HL-60/S4 (cell line): Measurements from ENCODE around the gene HDAC7.

Source experiments
- in situ Hi-C: fragments of 300-500 bp; cut with MboI; formaldehyde crosslinking; loops from 2 replicates; pipeline ENCODE4 v1.14.3; 2022; ENCODE audit warnings: low sequenced_read_pairs

The HDAC7 gene

DNA sequence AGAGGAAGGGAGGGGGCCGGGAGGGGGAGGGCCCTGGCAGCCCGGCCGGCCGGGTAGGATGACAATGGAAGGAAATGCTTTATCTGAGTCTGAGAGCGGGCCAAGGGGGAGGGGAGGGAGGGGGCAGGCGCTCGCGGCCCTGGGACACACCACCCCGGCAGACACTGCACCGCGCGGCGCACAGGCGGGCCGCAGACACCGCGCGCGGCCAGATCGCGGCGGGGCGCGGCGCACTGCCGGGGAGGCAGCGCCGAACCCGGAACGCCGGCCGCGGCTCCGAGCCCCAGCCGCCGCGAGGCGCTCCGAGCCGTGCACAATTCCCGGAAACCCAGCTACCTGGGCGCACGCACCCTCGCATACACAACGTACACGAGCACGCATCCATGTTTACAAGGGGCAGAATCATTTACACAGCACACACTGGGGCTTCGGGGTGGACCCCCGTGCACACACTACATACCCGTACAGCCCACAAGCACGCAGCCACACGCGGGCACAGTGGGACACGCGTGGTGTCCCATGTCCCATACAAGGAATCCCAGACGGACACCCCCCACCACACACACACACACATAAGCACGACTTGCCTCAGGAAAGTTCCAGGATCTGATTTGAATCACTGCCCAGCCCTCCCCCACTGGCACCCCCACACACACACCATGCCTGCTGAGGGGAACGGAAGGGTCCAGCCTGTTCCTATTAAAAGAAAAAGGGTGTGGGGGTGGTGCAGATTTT is at the start of gene HDAC7:
HDAC7 (minus strand) TSS at position 8 of the 735 bp plus-strand sequence. CDS start 118 bp downstream, outside the sequence.
- in situ Hi-C loops, result no loop called here

DNA sequence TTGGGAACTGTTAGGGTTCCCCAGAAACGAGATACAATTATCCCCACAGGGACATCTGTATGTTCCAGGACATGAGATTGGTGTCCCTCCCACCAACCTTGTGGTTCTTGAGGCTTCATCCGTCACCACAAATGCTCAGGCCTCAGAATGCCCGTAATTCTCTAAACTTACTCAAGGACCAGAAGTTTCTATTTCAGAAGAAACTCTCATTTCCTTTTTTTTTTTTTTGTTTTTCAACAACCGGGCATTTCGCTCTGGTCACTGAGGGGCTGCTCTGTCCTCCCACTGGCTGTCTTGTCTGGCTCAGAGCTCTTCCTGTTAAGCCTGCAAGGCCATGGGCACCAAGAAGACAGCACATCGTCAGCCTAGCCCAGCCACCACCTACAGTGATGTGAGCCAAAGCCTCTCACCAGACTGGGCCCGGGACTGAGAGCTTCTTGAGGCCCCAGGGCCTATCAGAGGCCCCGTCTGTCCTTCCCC is 48.9 kb upstream of the HDAC7 start:
- in situ Hi-C loops, result no loop called here

DNA sequence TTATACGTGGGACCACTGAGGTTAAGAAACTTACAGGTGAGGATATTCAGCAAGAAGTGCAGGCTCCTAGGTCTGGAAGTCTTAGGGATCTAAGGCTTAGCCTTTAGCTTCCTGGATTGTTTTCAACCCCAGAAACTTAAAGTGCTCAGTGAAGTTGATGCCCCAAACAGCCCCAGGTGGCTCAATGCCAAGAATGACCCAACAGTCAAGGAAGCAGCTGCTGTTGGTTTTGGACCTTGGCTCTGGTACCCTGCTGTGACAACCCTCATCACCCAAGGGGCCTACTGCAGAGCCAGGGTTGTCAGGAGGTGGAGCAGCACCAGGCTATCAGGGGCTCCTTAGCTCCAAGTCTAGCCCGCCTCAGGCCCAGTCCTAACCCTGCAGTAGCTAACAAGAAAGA is 48.3 kb upstream of the HDAC7 start:
- in situ Hi-C loops, result no loop called here

DNA sequence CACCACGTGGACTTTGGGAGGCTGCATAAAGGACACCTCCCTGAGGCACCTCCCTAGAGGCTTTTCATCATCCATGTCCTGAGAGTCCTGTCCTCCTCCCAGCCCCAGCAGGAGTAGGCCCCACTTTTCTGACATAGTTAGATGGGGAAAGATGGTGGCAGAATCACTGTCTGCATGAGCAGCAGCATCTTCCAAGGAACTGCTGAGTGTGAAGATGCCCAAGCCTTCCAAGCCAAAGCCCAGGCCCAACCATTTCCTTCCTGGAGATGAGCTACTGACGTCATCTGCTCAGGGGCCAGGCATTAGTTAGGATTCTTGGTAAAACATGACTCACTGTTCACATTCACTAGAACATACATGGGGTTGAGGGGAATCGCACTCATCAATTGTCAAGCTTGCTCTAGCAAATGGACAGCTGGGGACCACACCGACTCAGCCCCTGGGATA is 47.8 kb upstream of the HDAC7 start:
- in situ Hi-C loops, result no loop called here

DNA sequence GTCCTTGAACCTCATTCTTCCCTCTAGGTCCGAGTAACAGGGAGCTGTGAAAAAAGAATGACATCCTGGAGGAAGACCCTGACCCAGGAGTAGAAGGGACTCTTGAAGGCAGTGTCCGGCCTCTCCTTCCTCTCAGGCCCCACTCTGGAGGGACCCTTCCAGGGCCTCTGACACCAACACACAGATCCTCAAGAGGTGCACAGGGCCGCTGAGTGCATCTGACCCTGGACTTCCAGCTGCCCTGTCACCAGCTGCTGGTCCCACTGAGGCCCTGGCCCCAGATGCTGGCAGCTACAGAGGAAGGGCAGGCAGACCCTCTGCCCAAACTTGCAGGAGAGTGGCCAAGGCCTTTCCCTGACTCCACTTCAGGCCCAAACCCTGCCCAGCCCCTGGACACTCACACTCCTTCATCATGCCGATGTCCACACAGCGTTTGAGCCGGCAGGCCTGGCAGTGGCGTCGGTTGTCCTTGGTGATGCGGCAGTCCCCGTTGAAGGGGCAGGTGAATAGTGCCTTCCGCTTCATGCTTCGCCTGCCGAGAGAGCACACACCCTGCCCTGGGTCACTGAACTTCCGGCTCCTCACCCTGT is 45.0 kb upstream of the HDAC7 start:
- in situ Hi-C loops, result no loop called here

DNA sequence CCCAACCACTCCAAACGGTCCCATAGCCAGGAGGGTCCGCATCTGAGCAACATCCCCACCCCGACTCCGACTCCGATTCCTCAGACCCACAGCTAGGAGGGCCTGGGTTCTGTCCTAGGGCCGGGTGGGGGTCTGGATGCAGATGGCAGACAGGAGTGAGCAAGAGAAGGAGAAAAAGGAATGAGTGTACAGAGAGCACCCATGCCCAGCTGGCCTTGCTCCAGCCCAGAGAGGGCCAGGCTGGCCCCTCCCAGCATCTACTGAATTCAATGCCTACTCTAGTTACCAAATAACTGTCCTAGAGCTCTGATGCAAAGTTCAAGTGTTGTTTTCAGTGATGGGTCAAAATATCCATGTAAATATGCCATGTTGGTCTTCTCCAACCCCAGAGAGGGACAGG is 44.3 kb upstream of the HDAC7 start:
- in situ Hi-C loops, result no loop called here

DNA sequence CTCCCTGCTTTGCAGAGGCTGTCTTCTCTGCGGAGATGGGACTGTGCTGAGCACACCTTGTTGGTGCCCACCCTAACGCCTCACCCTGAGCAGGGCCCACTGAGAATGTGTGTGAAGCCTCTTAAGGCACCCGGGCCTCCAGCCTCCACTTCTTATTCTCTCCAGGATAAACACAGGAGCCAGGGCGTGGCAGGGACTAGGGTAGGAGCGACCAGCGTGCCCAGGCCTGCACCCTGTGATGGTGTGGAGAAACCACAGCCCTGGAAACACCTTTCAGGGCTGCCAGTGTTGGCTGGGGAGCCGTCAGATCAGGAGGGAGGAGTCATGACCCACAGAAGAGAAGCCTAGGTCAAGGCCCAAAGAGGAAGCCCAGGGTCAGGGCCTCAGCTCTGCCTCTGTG is 43.8 kb upstream of the HDAC7 start:
- in situ Hi-C loops, result no loop called here

DNA sequence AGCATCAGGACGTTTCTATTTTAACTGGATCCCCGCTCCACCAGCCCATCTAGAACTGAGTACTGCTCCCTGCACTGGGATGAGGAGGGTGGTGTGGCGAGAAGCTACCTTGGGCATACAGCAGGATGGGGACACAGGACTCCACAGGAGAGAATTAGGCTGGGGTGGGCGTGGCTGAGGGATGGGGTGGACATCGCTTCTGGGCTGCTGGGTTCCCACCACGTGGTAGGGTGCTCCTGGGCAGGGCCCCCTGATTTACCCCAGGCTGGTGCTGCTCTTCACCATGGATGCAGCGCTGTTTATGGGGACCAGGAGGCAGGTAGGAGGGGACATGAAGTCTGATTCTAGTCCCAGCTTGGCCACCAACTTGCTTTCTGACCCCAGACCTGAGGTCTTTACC is 43.2 kb upstream of the HDAC7 start:
- in situ Hi-C loops, result no loop called here

DNA sequence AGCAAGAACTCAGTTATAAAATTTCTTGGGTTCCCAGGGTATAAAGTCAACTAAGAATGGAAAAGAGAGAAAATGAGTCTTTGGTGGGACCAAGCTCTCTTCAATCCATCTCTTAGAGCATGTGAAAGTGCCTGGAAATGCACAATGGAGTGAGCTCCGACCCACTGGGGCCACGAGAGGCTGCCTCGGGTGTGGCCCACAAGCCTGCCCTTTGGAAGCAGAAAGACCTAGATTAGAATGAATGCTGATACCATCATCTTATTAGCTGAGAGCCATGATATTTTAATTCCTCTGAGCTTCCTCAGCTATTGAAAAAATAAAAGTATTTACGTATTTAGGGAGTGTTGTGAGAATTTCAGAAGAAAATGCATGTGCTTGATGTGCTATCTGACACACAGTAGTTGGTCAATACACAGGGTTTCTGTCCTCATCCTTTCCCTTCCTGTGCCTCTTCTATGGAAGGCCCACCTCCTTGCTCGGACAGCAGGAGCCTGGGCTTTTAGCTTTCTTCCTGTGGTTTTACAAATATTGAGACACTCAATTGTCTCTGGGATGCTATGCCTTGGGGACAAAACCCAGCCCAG is 42.6 kb upstream of the HDAC7 start:
- in situ Hi-C loops, result no loop called here

DNA sequence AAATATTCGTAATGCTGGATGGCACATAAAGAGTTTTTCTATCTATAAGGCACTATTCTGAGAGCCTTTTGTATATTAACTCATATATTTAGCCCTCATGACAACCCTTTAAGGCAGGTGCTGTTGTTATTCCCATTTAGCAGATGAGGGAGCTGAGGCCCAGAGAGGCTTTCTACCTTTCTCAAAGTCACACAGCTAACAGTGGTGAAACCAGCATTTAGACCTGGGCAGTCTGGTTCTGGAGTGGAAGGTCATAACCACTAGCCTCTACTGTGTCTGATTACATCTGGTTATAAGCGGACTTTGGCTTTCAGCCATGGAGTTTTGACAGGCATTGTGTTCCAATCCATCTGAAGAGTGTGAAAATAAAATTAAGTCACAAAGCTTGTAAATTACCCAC is 41.2 kb upstream of the HDAC7 start:
- in situ Hi-C loops, result no loop called here

DNA sequence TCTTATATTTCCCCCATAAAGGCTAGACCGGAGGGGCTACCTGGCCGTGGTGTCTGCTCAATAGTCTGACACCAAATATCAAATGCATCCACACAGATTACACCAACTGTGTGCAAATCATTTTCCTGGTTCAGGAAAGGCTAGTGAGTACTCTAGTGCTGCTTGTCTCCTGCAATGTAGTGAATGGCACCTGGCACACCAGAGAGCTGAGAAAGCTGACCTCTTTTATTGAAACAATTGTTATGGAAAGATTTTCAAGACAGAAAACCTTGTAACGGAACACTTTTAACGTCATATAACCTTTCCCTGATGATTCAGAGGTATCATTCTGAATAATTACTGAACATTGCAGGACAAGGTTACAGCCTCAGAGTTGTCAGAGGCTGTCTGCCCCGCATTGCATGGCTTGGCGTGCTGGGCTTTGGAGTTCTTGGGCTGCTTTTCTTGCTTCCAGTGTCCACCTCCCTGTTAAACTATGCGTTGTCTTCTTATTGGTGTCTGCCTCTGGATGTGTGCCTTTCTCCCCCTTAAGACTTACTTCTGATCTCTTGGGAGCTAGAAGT is 40.7 kb upstream of the HDAC7 start:
- in situ Hi-C loops, result no loop called here

DNA sequence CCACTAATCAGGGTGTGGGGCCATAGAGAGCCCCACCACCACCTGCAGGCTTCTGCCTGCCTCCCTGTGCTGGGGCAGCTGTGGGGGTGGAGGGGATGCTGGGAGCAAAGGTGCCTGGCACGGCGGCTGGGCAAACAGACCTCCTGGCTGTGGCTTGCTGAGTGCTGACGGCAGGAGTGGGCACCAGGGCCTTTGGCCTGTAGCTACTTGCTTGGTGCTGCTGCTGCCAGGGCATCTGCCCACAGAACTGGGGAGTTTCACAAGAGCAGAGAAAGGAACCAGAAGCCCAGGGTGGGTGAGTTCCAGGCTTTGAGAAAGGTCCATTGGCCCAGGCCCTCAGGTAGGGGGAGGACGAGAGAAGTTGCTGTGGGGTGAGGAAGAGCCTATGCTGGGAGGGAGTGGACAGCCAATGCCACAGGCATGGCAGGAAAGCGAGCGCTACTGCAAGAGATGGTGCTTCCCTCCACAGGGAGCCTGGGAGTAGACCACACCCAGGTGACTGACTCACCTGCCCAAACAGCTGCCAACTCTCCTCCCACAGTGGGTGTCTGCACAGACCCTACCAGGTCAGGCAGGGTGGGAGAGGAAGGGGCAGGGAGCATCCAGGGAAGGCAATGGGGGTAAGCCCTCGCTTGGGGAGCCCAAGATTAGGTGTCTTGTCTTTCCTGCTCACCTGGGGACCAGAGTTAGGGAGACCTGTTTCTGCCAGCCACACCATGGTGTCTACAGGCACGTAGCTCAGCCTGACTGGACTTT is 39.0 kb upstream of the HDAC7 start:
- in situ Hi-C loops, result no loop called here

DNA sequence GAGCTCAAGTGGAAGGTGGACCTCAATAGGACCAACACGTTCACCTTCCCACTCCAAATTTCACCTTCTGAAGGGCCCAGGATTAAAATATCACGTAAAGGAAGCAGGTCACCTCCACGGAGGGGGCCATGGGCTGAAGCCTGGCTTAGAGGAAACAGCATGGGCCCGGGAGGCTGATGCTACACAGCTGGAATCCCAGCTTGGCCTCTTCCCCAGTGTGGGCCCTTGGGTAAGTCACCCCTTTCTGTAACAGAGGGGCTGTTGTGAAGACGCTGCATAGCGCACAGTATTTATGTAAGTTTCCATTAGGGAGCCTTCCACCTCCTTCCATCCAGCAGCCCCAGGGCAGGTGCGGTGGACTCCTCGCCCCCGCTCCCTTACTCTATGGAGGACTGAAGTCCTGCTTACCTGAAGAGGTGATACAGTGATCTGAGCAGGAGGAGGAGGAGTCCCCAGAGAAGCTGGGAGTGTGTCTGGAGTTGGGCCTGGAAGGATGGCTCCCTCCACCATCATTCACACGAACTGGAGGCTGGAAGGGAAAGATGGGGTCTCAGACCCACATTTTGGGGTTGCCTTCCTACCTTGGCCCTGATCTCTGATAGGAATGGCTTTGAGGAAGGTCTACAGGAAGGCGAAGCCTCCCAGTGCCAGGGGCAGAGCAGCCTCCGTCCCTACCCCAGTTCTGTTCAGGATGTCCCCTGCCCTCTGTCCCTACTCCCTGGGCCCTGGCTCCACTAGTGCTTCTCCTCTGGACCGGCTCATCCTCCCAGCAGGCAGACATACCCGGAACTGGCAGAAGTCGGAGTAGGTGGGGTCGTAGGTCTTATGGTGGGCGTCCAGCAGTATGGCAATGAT is 37.2 kb upstream of the HDAC7 start:
- in situ Hi-C loops, result no loop called here

DNA sequence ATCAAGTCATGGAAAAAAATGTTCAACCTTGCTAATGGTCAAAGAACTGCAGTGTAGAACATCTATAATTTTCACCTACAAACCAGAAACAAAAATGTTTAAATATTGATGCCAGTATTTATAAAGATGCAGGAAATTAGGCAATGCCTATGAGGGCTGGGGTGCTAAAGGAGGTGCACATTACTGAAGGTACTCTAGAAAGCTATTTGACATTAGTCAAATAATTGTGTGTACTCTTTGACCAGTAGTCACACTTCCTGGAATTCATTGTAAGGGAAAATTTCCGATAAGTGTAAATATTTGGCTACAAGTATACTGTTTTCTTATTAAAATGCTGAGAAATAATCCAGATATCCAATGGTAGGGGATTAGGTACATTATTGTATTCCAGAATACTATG is 36.4 kb upstream of the HDAC7 start:
- in situ Hi-C loops, result no loop called here

DNA sequence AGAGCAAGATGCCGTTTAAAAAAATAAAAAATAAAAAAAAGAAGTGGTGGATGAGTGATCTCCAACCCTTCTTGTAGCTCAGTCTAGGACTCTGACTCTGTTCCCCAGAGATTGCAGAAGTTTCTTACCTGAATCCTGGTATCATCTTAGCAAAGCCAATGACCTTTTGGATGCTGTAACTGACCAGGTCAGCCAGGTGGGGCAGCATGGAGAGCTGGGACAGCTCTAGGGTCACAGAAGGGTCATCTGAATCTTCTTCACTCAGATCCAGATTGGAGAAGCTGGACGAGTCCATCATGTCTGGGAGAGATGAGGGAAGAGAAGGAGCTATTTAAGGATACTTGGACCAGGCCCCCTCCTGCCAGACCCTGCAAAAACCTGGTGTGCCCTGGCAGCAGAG is 35.8 kb upstream of the HDAC7 start:
- in situ Hi-C loops, result no loop called here

DNA sequence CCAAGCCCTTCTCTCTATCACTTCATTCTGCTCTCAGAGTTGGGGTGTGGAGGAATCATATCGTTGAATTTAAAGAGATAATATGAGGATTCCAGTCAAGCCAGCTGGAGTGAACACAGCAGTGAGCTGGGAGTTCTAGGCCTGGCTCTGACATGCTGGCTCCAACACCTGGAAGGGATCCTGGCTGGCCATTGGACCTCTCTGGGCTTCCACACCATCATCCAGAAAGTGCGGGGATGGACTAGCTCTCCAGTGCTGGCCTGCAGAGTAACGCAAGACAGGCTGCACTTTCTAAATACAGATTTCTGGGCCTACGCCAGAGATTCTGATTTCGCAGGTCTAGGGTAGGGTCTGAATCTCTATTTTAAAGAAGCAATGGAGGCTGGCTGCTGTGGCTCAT is 34.8 kb upstream of the HDAC7 start:
- in situ Hi-C loops, result no loop called here

DNA sequence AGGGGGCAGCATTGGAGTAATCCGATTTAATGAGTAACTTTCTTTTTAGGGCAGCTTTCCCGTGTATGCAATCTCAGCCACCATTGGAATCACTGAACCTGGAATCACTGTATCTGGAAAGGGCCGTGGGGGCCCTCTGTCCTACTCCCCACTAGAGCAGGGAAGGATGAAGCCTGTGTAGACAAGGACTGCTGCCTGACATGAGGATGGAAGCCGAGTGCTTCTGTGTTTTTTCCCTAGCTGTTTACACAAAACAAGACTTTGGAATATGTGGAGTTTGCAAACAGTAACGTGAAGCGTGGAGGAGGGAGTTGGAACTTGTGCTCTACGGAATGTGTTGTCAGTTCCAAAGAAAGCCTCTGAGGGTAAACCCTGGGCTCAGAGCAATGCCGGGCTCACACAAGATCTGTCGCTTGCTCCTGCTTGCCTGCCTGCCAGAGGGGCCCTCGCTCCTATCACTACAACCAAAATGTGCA is 32.4 kb upstream of the HDAC7 start:
- in situ Hi-C loops, result no loop called here

DNA sequence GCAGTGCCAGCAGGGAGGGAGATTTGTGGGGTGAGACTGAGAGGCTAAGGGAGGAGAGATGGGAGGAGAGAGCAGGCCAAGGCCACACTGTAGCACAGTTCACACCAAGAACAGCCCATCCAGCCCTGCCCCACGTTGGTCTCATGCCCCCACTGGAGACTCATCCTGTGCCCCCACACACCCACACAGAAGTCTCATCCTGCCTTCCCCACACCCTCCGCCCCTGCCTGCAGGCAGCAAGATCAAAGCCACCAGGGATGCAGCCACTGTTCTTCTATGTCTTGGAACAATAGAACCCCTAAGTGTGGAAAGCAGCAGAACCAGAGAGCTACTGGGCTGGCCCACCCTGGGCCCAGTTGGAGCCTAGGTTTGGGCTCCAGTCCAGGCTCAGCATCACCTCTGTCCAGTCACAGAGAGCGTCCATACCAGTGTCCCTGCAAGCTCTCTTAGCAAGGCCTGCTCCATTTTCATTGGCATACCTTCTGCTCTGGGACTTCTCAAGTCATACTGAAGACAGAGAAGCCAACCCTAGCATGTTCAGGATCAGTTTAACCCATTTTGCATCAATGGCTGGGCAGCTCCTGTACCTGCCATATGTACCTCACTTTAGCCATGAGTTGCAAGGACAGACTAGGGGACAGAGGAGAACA is 31.7 kb upstream of the HDAC7 start:
- in situ Hi-C loops, result no loop called here
